ENCODE measurements around the gene EYA2. TPM values are rescaled to one million over a fixed set of nuclear protein-coding genes. Genes with fewer than 3 reads are reported as not detected.

The EYA2 gene
- total RNA-seq, 1 experiment from 2014 or later, result 0.74 TPM

DNA sequence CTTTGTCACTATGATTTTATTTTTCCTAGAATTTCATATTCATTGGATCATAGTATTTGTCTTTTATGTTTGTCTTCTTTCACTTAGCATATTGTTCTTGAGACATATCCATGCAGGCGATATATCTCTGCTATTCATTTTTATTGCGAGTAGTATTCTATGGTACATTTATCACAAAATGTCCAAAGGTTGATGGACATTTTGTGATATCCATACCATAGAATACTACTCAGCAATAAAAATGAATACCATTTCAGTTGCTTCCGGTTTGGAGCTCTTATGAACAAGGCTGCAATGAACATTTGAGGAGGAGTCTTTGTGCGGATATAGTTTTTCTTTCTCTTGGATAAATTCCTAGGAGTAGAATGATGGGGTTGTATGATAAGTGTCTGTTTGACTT lies 28.8 kb upstream of the EYA2 start:
- WGBS (ENCODE audit: extremely low coverage, insufficient read length, low lambda C conversion rate), result no CpG with 5 or more reads among the region's 4 CpGs
- H3K27ac Mint-ChIP-seq, result no peak overlapping the region
- no peak overlapping the region for H2BK120ac ChIP-seq (ENCODE audit: low read depth, low read length, poor library complexity, severe bottlenecking)
- peaks cover 5 to 10% of the 10 kb centered on the region in 2 experiments for H3K9me3 Mint-ChIP-seq
- no peak overlapping the region for H3T11ph ChIP-seq (ENCODE audit: low read length)
- H3K4me1 Mint-ChIP-seq, result no peaks in the 10 kb centered on the region; a peak in 1 of 4 replicates
- no peak overlapping the region for H2AK5ac ChIP-seq (ENCODE audit: insufficient read length, low read length)
- no peaks in the 10 kb centered on the region for H3K79me1 ChIP-seq (ENCODE audit: insufficient read depth, low read depth, low read length, poor library complexity, severe bottlenecking)
- H3K4me3 Mint-ChIP-seq, result no peak overlapping the region
- no peak overlapping the region for H2BK20ac ChIP-seq (ENCODE audit: low read depth, low read length, poor library complexity, severe bottlenecking)
- no peak overlapping the region for H3K4me2 ChIP-seq (ENCODE audit: insufficient read depth, insufficient read length, low read length)
- no peak overlapping the region for H4K91ac ChIP-seq (ENCODE audit: insufficient read length, low read depth, low read length)
- no peak overlapping the region for H2AFZ ChIP-seq (ENCODE audit: low read length)
- H3K27me3 ChIP-seq (ENCODE audit: insufficient read depth, low read length), result no peaks in the 10 kb centered on the region
- no peak overlapping the region for H2BK15ac ChIP-seq (ENCODE audit: low read depth, low read length)
- no peak overlapping the region for H3K4ac ChIP-seq (ENCODE audit: low read depth, low read length)
- H4K20me1 ChIP-seq (ENCODE audit: control insufficient read depth, insufficient read depth, insufficient read length), result no peaks in the 10 kb centered on the region
- no peak overlapping the region for H2BK5ac ChIP-seq (ENCODE audit: insufficient read length, low read length)
- H2BK12ac ChIP-seq (ENCODE audit: insufficient read length, low read depth, low read length), result no peak overlapping the region
- no peak overlapping the region for H3K14ac ChIP-seq (ENCODE audit: insufficient read depth, low read length)
- no peaks in the 10 kb centered on the region for H3K79me2 ChIP-seq (ENCODE audit: insufficient read depth, low read length)
- no peaks in the 10 kb centered on the region for H3K9me3 ChIP-seq (ENCODE audit: control insufficient read depth, low read depth, low read length)
- H3K4me1 ChIP-seq (ENCODE audit: insufficient read depth, low read length), result no peaks in the 10 kb centered on the region
- DNase-seq, result no peak
- H4K5ac ChIP-seq (ENCODE audit: insufficient read length, low read depth, low read length), result no peak overlapping the region
- no peaks in the 10 kb centered on the region for H3K23me2 ChIP-seq (ENCODE audit: insufficient read length, low read depth, low read length, poor library complexity, severe bottlenecking)
- H3K23ac ChIP-seq (ENCODE audit: insufficient read length, low read depth, low read length), result no peak overlapping the region
- H3K27me3 Mint-ChIP-seq (ENCODE audit: low read depth), result peaks cover 3% of the 10 kb centered on the region; the same call in 1 of the 2 replicates
- no peak overlapping the region for H3K9ac ChIP-seq (ENCODE audit: extremely low read depth, insufficient read length, low read length)
- H3K18ac ChIP-seq (ENCODE audit: insufficient read length, low read depth, low read length), result no peak overlapping the region
- no peak overlapping the region for H4K8ac ChIP-seq (replicated peaks; ENCODE audit: insufficient read length, low read depth, low read length)
- H3K56ac ChIP-seq (ENCODE audit: insufficient read length, low read depth, low read length), result no peak overlapping the region
- no peak overlapping the region for H3K27ac ChIP-seq (ENCODE audit: insufficient read length, low read depth, low read length)
- H3K36me3 Mint-ChIP-seq (ENCODE audit: insufficient read depth in 1 of 3, low read depth in 3 of 3), result peaks cover 0 to 5% (median 3%) of the 10 kb centered on the region in 3 experiments; a peak in 2 of 7 replicates
- TF ChIP-seq, protein P1, sequence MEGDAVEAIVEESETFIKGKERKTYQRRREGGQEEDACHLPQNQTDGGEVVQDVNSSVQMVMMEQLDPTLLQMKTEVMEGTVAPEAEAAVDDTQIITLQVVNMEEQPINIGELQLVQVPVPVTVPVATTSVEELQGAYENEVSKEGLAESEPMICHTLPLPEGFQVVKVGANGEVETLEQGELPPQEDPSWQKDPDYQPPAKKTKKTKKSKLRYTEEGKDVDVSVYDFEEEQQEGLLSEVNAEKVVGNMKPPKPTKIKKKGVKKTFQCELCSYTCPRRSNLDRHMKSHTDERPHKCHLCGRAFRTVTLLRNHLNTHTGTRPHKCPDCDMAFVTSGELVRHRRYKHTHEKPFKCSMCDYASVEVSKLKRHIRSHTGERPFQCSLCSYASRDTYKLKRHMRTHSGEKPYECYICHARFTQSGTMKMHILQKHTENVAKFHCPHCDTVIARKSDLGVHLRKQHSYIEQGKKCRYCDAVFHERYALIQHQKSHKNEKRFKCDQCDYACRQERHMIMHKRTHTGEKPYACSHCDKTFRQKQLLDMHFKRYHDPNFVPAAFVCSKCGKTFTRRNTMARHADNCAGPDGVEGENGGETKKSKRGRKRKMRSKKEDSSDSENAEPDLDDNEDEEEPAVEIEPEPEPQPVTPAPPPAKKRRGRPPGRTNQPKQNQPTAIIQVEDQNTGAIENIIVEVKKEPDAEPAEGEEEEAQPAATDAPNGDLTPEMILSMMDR (conservative IDR thresholded peaks at IDR 0.05), result no peak
